OCI-LY1 (cell line): Measurements from ENCODE around the gene IGF1R.

Experiments used
- H2AFZ ChIP-seq: fragments of 200-600 bp; sonication (generic), shearing (Covaris generic); 2 replicates; pipeline ENCODE4 v1.6.0; 2014; ENCODE audit warnings: antibody characterized with exemption, mild to moderate bottlenecking, low read length
- H3F3A ChIP-seq: fragments of 200-600 bp; sonication (generic), shearing (Covaris generic); 2 replicates; pipeline ENCODE4 v1.6.0; 2014; ENCODE audit warnings: mild to moderate bottlenecking, antibody characterized with exemption, low read length, moderate library complexity; ENCODE audit not compliant: insufficient read depth
- H3K27ac ChIP-seq: fragments of 200-600 bp; sonication (generic); 2 replicates; pipeline ENCODE4 v1.5.1; 2014; ENCODE audit warnings: low read length, mixed run types, mild to moderate bottlenecking, low read depth; ENCODE audit not compliant: poor library complexity, severe bottlenecking
- H3K27me3 ChIP-seq: fragments of 200-600 bp; sonication (generic); 2 replicates; pipeline ENCODE4 v1.6.0; 2014; ENCODE audit warnings: antibody characterized with exemption, mild to moderate bottlenecking, low read length, moderate library complexity; ENCODE audit not compliant: insufficient read depth
- H3K36me3 ChIP-seq: fragments of 200-600 bp; sonication (generic); 2 replicates; pipeline ENCODE4 v1.6.1; 2014; ENCODE audit warnings: mild to moderate bottlenecking, antibody characterized with exemption, low read length, moderate library complexity, mixed read lengths; ENCODE audit not compliant: insufficient read depth
- H3K4me1 ChIP-seq: fragments of 200-600 bp; sonication (generic); 2 replicates; pipeline ENCODE4 v1.5.1; 2014; ENCODE audit warnings: mild to moderate bottlenecking, low read length, moderate library complexity; ENCODE audit not compliant: insufficient read depth, severe bottlenecking
- H3K4me2 ChIP-seq: fragments of 200-600 bp; sonication (generic), shearing (Covaris generic); 2 replicates; pipeline ENCODE4 v1.6.1; 2014; ENCODE audit warnings: low read length
- H3K4me3 ChIP-seq: fragments of 200-600 bp; sonication (generic); 2 replicates; pipeline ENCODE4 v1.5.1; 2014; ENCODE audit warnings: low read length, low read depth, mild to moderate bottlenecking, mixed read lengths; ENCODE audit not compliant: poor library complexity, severe bottlenecking
- H3K79me2 ChIP-seq: fragments of 200-600 bp; shearing (Covaris generic); 2 replicates; pipeline ENCODE4 v1.6.1; 2016; ENCODE audit warnings: mixed run types, low read length, mixed read lengths; ENCODE audit not compliant: insufficient read depth
- H3K9ac ChIP-seq: fragments of 200-600 bp; sonication (generic), shearing (Covaris generic); 2 replicates; pipeline ENCODE4 v1.6.1; 2014; ENCODE audit warnings: mild to moderate bottlenecking, low read length, mixed read lengths
- H3K9me2 ChIP-seq: fragments of 200-600 bp; sonication (generic), shearing (Covaris generic); 2 replicates; pipeline ENCODE4 v1.6.1; 2014; ENCODE audit warnings: low read depth, mild to moderate bottlenecking, low read length, mixed read lengths
- H3K9me3 ChIP-seq: fragments of 200-600 bp; shearing (Covaris generic); 2 replicates; pipeline ENCODE4 v1.6.1; 2014; ENCODE audit warnings: low read length, mixed read lengths
- H4K20me1 ChIP-seq: fragments of 200-600 bp; sonication (generic), shearing (Covaris generic); 2 replicates; pipeline ENCODE4 v1.6.0; 2016; ENCODE audit warnings: mild to moderate bottlenecking, low read length; ENCODE audit not compliant: insufficient read depth
- CTCF ChIP-seq: fragments of 200-600 bp; sonication (generic), shearing (Covaris generic); IDR thresholded peaks from 2 replicates; pipeline ENCODE4 v1.5.1; 2017; ENCODE audit warnings: mild to moderate bottlenecking, antibody characterized with exemption, low read length, moderate library complexity, mixed read lengths
- EZH2 ChIP-seq: fragments of 200-600 bp; sonication (generic), shearing (Covaris generic); IDR thresholded peaks from 2 replicates; pipeline ENCODE4 v1.8.0; 2017; ENCODE audit warnings: borderline replicate concordance, mixed run types, mild to moderate bottlenecking, antibody characterized with exemption, low read length, moderate library complexity, mixed read lengths

The IGF1R gene

GRCh38 chr15:98723195-98723594 lies 74.9 kb downstream of the IGF1R start:
- Histone ChIP-seq H3K27ac (no peak overlapping the region), H3K27me3 (peaks cover 3% of the 10 kb centered on the region; the same call in 1 of the 2 replicates), H3K79me2 (no peaks in the 10 kb centered on the region), H3K4me3 (no peak overlapping the region), H3K4me2 (no peak overlapping the region), H4K20me1 (no peaks in the 10 kb centered on the region), H3K9me2 (no peaks in the 10 kb centered on the region), H3K9me3 (no peaks in the 10 kb centered on the region), H3K4me1 (no peaks in the 10 kb centered on the region), H3F3A (no peaks in the 10 kb centered on the region), H3K9ac (no peak overlapping the region), H3K36me3 (no peaks in the 10 kb centered on the region), H2AFZ (no peak overlapping the region)
- no peak for TF ChIP-seq EZH2
- TF ChIP-seq CTCF = no peak

- no peaks in the 10 kb centered on the region for H3F3A ChIP-seq
- H3K79me2 ChIP-seq = no peaks in the 10 kb centered on the region
- H3K36me3 ChIP-seq = no peaks in the 10 kb centered on the region
- no peak overlapping the region for H3K4me3 ChIP-seq
- no peak overlapping the region for H3K4me2 ChIP-seq
- no peak overlapping the region for H3K9ac ChIP-seq
- H4K20me1 ChIP-seq = no peaks in the 10 kb centered on the region
- no peak overlapping the region for H3K27ac ChIP-seq
- no peaks in the 10 kb centered on the region for H3K9me2 ChIP-seq
- no peak overlapping the region for H2AFZ ChIP-seq
- no peaks in the 10 kb centered on the region for H3K9me3 ChIP-seq
- H3K27me3 ChIP-seq = peaks cover 3% of the 10 kb centered on the region; the same call in 1 of the 2 replicates
- TF ChIP-seq EZH2 (no peak), CTCF (no peak)
- H3K4me1 ChIP-seq = no peaks in the 10 kb centered on the region
Observed at GRCh38 chr15:98724048-98724447, 75.7 kb downstream of the IGF1R start.

GRCh38 chr15:98724494-98724893 lies 76.2 kb downstream of the IGF1R start:
- Histone ChIP-seq H3K4me3 (no peak overlapping the region), H3K9me3 (no peaks in the 10 kb centered on the region), H3K9ac (no peak overlapping the region), H3F3A (no peaks in the 10 kb centered on the region), H3K27me3 (peaks cover 3% of the 10 kb centered on the region; the same call in 1 of the 2 replicates), H3K36me3 (no peaks in the 10 kb centered on the region), H2AFZ (no peak overlapping the region), H3K9me2 (no peaks in the 10 kb centered on the region), H3K27ac (no peak overlapping the region), H3K4me1 (no peaks in the 10 kb centered on the region), H3K79me2 (no peaks in the 10 kb centered on the region), H3K4me2 (no peak overlapping the region), H4K20me1 (no peaks in the 10 kb centered on the region)
- no peak for TF ChIP-seq CTCF
- no peak for TF ChIP-seq EZH2
